Lung microvascular endothelial cell (primary cell): ENCODE data around the gene RPEL1. TPM values are rescaled to one million over a fixed set of nuclear protein-coding genes. Genes with fewer than 3 reads are reported as not detected.
"Not testable (repeated sequence)": the region's sequence is repeated elsewhere in the genome, so short reads cannot be mapped to it uniquely, and the experiment has no call there.

Experiments
- DNase-seq, 2 donors: peaks; one replicate each; pipeline versions ENCODE4 v3.0.0 to v3.0.0-alpha.2; 2010; ENCODE audit warnings: low read depth in 2 of 2
- total RNA-seq: library from RNA; depleted of rRNA; stranded (reverse); fragments of >200 nt; gene quantifications from 2 replicates; pipeline ENCODE4 v1.2.1, GENCODE V29; 2014

The RPEL1 gene
- total RNA-seq, 1 donor from 2014 or later = 0.20 TPM

DNA sequence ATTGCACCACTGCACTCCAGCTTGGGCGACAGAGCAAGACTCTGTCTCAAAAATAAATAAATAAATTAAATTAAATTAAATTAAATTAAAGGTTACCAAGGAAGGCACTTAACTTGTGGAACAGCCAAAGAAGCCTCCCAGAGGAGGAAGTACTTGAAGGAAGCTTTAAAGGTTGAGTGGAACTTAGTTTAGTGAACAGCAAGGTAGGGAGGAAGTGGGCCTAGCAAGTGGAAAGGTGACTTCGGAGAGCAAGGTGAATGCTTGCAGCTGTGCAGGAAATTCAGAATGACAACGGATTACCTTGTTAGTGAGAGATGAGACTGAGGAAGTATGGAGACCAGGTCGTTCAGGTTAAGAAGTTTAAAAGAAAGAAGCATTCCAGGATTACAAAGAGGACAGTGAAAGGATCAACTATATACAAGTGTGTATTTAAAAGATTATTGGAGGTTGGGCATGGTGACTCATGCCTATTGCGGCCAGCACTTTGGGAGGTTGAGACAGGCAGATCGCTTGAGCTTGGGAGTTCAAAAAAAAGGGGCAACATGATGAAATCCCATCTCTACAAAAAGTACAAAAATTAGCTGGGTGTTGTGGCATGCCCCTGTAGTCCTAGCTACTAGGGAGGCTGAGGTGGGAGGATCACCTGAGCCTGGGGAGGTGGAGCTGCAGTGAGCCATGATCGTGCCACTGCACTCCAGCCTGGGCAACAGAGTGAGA is 12.8 kb upstream of the RPEL1 start:
- peak in 1 of 2 donors; percentile 22 for DNase-seq

DNA sequence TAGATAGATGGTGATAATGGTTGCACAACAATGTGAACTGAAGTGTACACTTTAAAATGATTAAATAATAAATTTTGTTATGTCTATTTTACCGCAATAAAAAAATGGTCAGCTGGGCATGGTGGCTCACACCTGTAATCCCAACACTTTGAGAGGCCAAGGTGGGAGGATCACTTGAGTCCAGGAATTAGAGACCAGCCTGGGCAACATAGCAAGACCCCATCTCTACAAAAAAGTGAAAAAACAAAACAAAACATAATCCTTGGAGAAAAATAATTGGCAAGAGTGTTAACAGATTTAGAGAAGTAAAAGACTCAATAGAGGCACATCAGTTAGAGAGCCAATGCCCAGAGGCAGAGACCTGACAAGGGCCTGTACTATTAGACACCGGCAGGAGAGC is 9.9 kb upstream of the RPEL1 start:
- DNase-seq = no peak

DNA sequence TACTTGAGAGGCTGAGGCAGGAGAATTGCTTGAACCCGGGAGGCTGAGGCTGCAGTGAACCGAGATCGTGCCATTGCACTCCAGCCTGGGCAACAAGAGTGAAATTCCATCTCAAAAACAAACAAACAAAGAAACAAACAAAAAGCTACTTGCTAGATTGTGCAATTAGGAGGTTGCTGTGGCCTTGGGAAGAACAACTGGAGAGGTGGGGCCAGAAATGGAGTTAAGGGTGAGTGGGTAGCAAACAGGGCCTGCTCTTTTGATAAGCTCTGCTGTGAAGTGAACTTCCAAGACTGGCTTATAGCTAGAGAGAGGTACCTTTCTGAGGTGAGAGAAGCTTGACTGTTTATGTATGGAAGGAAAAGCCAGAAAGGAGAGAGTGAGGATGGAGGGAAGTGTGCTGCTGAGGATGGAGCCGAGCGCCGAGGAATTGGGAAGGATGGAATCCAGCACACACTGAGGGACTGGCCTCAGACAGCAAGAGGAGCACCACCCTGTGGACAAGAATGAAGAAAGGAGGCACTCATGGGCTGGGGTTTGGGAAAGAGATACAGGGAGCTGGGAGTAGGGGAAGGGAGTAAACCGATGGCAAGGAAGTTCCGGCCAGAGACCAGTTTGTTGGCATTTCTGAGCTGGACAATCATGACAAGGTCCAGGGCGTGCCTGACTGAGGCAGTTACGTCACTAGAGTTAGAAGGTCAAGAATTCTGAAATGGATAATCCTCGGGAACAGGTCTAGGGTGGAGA is 7.0 kb upstream of the RPEL1 start:
- DNase-seq = peak; percentile 28 to 56

DNA sequence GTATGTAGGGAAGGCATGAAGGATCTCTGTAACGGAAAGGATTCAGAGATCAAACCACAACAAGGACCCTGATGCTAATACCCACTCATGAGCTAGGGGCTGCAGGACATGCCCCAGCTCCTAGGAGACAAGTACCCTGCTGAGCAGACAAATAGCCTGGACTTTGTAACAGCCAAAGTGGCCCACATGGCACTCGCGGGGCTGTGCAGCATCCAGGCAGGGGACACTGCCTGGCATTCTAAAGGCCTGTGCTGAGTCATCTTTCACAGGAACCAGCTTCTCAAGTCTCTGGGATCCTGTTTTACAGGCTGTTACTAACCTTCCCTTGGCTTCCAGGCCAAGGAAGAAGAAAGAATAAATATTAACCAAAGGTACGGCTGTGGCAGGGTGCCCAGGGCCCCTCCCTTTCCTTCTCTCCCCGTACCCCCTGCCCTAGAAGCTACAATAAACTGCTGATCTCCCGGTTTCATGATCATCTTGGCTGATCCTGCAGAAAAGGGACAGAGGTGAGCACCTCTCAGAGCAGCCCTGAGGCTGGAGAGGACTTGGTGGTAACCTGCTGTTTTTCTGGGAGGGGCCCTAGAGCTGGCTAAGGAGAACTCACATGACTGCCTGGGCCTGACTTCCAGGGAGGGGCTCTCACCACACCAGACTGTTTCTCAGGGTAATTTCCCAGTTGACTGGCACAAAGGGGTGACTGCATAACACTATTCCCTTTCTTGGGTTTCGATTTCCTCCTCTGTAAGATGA is 4.2 kb upstream of the RPEL1 start:
- DNase-seq = peak in 1 of 2 donors; percentile 67

DNA sequence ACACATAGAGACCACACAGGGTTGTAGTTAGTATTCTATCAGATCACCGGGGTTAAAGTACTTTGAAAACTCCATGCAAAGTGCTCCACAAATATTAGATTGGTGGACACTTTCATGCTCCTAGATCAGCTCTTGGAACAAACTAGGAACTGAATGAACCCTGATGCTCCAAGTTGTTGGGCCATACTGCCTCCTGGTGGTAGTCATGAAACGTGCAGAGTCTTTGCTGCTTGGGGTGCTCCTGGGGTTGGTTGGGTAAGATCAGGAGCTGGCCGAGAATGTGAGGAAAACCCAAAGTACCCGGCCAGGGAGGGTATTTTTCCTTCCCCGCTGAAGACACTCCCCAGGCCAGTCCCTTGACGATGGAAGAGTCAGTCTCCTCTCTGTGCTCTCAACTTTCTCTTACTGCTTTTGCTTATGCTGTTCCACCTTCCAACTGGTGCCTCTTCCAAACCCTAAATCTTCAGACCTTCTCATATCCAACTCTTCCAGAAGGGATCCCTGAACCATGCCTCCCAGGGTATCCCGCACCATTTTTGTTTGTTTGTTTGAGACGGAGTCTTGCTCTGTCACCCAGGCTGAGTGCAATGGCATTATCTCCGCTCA is 918 bp upstream of the RPEL1 start:
- DNase-seq = peak; percentile 83 to 89

DNA sequence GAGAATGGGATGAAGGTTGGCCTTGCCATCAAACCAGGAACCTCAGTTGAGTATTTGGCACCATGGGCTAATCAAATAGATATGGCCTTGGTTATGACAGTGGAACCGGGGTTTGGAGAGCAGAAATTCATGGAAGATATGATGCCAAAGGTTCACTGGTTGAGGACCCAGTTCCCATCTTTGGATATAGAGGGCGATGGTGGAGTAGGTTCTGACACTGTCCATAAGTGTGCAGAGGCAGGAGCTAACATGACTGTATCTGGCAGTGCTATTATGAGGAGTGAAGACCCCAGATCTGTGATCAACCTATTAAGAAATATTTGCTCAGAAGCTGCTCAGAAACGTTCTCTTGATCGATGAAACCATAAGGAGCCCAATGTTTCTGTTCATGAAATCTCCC is 637 bp downstream of the RPEL1 start:
- peak in 1 of 2 donors; percentile 13 for DNase-seq

DNA sequence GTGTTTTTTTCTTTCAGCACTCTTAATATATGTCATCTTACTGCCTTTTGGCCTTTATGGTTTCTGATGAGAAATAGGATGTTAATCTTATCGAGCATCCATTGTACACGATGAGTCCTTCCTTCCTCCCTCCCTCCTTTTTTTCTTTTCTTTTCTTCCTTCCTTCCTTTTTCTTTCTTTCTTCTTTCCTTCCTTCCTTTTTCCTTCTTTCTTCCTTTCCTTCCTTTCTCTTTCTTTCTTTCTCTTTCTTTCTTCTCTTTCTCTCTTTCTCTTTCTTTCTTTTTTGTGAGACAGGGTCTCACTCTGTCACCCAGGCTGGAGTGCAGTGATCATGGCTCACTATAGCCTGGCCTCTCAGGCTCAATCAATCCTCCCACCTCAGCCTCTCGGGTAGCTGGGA is 8.4 kb downstream of the RPEL1 start:
- no peak for DNase-seq

DNA sequence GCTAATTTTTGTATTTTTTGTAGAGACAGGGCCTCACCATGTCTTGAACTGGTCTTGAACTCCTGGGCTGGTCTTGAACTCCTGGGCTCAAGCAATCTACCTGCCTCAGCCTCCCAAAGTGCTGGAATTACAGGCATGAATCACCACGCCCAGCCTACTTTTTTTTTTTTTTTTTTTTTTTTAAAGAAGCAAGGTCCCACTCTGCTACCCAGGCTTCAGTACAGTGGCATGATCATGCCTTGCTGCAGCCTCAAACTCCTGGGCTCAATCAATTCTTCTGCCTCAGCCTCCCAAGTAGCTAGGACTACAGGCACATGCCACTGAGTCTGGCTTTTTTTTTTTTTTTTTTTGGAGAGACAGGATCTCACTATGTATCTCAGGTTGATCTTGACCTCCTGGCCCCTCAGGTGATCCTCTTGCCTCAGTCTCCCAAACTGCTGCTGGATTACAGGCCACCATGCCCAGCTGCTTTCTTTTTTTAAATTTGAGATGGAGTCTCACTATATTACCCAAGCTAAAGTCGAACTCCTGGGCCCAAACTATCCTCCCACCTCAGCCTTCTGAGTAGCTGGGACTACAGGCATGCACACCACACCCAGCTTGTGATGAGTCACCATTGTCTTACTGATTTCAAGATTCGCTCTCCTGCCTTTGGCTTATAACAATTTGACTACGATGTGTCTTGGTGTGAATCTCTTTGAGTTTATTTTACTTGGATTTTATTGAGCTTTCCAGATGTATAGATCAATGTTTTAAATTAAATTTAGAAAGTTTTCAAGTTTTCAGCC is 9.0 kb downstream of the RPEL1 start:
- DNase-seq = no peak

DNA sequence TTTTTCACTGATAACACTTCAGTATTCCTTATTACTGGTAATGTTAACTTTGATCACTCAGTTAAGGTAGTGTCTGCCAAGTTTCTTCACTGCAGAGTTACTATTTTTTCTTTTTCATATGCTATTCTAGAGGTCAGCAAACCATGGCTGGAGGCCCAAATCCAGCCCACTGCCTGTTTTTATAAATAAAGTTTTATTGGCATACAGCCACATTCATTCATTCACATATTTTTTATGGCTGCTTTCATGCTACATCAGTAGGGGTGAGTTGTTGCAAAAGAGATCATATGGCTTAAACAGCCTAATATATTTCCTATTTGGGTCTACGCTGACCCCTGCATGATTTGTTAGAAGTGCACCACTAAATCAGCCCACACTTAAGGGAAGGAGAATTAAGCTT is 10.9 kb downstream of the RPEL1 start:
- DNase-seq = no peak

DNA sequence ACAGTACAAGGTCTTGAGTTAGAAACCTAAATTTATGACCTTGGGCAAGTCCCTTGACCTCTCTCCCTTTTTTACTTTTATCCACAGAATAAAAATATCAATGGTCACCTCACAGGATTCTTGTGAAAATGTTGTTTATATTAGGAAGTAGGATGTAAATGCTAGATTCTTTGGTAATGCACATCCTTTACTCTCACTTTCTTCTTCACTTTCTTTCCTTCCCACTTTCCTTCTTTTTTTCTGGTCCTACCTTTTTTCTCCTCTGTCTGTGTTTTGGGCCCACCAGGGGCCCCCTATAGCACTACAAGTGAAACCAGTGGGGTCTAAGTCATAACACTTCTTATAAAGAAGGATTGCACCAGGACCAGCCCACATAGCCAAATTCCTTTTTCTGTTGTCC is 12.1 kb downstream of the RPEL1 start:
- no peak for DNase-seq

DNA sequence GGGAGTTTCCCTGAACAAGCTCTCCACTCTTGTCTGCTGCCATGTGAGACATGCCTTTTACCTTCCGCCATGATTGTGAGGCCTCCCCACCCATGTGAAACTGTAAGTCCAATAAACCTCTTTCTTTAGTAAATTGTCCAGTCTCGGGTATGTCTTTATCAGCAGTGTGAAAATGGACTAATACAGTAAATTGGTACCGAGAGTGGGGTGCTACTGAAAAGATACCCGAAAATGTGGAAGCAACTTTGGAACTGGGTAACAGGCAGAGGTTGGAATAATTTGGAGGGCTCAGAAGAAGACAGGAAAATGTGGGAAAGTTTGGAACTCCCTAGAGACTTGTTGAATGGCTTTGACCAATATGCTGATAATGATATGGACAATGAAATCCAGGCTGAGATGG is 13.2 kb downstream of the RPEL1 start:
- DNase-seq = not testable (repeated sequence)

DNA sequence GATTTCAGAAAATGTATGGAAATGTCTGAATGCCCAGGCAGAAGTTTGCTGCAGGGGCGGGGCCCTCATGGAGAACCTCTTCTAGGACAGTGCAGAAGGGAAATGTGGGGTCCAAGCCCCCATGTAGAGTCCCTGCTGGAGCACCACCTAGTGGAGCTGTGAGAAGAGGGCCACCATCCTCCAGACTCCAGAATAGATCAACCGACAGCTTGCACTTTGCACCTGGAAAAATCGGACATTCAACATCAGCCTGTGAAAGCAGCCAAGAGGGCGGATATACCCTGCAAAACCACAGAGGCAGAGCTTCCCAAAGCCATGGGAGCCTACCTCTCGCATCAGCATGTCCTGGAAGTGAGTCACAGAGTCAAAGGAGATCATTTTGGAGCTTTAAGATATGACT is 14.3 kb downstream of the RPEL1 start:
- DNase-seq = no peak

DNA sequence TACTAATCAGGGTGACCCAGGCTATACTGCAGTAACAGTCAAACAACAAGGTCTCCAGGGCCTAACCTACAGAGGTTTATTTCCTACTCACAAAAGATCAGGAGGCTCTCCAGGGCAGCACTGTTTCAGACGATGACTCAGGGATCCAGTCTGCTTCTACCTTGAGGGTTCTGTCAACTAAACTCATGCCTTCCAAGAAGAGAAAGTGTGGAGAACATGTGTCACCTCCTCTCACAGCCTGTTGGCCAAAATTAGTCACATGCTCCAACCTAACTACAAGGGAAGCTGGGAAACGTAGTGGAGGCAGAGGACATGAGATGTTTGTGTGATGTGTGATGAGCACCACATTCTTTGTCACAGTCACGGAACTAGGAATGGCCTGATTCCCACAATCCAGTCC is 16.5 kb downstream of the RPEL1 start:
- DNase-seq = no peak

DNA sequence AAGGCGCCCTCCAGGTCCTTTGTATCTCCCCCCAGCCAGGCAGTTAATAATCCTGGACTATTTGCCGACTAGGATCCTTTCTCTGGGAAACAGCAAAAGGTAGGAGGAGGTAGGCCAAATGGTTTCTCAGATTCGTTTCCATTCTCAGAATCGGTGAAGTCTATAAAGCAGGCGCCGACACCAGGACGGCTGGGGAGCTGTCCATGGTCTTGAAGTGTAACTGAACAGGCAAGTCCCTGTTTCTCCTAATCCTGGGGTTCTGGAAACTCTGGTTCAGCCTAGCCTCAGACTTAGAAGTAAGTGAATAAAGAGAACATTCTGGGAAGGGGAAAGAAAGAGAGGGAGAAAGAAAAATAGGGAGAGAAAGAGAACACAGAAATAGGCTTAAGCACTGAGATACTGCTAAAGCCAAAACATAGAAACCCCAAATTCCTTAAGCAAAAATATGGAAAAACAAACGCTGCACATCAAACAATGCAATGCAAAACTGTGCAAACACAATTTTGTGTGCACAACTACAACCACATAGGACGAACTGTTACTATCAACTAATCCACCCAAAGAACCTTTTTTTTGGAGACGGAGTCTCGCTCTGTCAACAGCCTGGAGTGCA is 20.1 kb downstream of the RPEL1 start:
- peak; percentile 81 to 82 for DNase-seq

DNA sequence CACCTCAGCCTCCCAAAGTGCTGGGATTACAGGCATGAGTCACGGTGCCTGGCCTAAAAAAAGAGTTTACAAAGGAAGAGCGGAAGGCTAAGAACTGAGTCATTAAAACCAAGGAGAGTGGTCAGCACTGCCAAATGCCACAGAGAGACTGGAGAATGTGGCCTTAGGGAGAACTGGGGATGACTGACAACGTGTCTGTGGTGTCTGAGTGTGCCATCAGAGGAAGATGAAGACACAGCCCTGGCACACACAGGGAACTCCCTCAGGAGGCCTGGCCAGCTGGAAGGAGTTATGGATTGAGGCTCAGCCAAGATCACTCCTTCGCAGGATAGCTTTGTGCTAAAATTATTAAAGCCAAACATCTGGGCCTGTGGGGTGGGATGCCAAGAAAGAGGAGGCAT is 27.4 kb downstream of the RPEL1 start:
- DNase-seq = peak in 1 of 2 donors; percentile 84

DNA sequence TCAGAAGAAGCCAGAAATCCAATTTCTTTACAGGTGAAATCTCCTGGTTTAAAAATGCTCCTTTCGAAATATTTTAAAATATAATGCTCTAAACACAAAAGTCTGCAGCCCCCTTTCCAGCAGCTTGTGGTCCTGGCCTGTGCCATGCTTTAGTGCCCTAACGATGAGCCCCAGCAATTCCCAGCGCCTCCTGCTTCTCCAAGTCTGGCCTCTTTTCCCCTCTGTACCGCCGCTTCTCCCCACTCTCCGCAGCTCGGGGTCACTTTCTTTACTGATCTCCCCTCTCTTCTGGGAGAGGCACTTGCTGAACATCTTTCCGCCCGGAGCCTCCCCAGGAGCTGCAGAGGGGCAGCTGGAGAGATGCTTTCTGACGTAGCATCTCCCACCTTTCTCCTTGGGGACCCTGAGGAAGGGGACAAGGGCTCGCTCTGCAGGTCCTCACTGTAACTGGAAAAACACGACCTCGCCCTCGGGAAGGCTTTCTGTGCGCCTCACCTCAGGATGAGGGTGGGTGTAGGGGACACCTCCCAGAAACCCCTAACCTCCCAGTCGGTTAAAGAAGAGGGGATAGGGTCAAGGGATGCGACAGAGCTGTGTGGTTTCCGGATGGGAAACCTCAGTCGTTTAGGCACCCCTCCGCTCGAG is 30.7 kb downstream of the RPEL1 start:
- DNase-seq = no peak

DNA sequence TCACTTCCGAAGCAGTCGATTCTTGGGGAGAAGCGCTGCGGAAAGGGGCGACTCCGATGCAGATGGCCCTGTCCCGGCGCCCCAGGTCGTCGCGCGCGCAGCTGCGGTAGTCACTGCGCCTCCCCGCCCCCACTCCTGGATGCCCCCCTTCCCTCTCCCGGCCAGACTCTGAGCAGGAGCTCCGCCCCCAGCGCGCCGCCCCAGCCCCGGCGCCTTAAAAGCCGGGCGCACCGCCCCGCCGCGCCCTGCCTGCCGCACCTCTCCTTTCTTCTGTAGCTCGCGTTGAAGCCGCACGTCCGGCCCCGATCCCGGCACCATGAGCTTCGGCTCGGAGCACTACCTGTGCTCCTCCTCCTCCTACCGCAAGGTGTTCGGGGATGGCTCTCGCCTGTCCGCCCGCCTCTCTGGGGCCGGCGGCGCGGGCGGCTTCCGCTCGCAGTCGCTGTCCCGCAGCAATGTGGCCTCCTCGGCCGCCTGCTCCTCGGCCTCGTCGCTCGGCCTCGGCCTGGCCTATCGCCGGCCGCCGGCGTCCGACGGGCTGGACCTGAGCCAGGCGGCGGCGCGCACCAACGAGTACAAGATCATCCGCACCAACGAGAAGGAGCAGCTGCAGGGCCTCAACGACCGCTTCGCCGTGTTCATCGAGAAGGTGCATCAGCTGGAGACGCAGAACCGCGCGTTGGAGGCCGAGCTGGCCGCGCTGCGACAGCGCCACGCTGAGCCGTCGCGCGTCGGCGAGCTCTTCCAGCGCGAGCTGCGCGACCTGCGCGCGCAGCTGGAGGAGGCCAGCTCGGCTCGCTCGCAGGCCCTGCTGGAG is 31.4 kb downstream of the RPEL1 start, which contains the start of gene INA:
INA (plus strand) TSS at position 243 of the 817 bp plus-strand sequence; CDS start at position 317, 74 bp downstream.
- DNase-seq = peak; percentile 44 to 55

DNA sequence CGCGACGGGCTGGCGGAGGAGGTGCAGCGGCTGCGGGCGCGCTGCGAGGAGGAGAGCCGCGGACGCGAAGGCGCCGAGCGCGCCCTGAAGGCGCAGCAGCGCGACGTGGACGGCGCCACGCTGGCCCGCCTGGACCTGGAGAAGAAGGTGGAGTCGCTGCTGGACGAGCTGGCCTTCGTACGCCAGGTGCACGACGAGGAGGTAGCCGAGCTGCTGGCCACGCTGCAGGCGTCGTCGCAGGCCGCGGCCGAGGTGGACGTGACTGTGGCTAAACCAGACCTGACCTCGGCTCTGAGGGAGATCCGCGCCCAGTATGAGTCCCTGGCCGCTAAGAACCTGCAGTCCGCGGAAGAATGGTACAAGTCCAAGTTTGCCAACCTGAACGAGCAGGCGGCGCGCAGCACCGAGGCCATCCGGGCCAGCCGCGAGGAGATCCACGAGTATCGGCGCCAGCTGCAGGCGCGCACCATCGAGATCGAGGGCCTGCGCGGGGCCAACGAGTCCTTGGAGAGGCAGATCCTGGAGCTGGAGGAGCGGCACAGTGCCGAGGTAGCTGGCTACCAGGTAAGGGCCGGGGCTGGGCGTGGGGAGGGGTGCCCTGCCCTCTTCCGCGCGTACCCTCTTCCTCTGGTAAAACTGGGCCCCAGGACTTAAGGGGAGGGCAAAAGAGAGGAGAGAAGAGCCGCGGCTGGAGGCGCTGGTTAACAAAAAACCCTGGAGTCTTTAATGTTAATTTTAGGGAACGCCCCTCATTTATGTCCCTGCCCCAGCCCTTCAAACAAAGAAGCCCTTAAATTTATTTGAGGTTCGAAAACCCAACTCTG is 32.2 kb downstream of the RPEL1 start:
- peak in 1 of 2 donors; percentile 3 for DNase-seq

DNA sequence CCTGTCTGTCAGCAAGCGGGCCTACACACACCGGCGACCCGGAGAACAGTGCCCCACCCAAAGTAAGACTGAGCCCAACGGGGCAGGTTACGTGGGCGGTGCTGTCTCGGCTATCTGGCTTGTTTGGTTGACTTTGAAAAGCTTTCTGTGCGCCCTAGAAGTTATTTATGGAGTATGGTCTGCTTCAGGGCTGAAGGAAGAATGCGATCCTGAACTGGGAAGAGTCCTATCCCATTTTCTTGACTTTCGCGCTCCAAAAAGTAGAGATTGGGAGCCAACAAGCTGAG is 32.8 kb downstream of the RPEL1 start:
- no peak for DNase-seq
